ENCODE results near the gene MED15. TPM values are rescaled to one million over a fixed set of nuclear protein-coding genes. Genes with fewer than 3 reads are reported as not detected.

Gene MED15
- total RNA-seq, 1 experiment from 2014 or later: 94.7 TPM

DNA sequence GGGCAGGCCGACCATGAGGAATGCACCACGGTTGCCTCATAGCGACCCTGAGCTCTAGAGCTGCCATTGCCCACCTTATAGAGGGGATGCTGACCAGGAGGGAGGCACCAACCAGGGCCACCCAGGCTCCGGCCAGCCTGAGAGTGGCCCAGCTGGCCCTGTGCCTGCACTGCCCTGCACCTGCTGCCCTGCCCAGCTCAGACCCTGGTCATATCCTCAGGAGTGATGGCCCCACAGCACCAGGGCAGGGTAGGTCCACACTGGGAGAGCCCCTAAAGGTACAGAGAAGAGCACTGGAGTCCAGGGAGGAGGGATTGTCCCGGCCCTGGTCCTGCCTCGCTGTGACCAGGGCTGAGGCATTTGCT lies 127.8 kb downstream of the MED15 start:
- no peaks in the 10 kb centered on the region for H3K36me3 Mint-ChIP-seq (ENCODE audit: insufficient read depth, unreplicated experiment)
- no TSS peak for BruUV-seq (replicated peaks)
- POLR2A ChIA-PET: no interaction called here

DNA sequence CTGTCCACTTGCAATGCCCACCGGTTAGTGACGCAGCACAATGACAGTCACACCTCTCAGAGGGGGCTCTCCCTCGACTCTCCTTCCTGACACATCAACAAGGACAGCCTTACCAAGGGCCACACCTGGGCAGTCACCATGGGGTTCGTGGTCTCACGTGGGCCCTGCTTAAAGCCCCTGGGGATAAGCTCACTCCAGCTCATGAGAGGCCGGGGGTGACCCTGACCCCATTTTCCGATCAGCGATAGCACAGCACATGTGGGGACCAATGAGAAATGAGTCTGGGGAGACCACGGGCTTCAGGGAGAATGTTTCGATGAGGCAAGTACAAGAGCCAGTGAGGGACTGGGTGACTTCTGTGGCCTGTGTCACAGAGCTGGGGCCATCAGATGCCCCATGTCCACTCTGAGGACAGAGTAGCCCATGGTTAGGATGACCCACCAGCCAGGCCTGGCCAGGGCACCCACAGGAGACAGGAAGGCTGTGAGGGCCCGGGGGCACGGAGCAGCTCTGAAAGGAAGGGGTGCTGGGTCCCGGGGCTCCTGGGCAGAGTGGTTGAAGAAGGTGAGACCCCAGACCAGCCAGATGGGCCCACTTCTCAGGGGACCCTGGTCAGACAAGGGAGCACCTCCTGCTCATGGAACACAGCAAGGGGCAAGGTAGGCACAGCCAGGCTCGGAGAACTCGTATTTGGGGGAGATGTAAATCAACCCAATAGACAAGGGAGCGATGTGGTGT lies 128.8 kb downstream of the MED15 start:
- Histone ChIP-seq H3K4me3 (ENCODE audit: low read depth, low read length) (no peak overlapping the region), H3K36me3 (ENCODE audit: control insufficient read depth, insufficient read depth, low read length) (no peaks in the 10 kb centered on the region), H3K27me3 (replicated peaks; ENCODE audit: control insufficient read depth, insufficient read depth, low read length) (no peaks in the 10 kb centered on the region), H3K9me3 (no peaks in the 10 kb centered on the region), H3K4me1 (peaks cover 17% of the 10 kb centered on the region)
- Mint-ChIP-seq H3K27me3 (ENCODE audit: insufficient read depth, unreplicated experiment) (no peaks in the 10 kb centered on the region), H3K4me1 (ENCODE audit: low read depth, unreplicated experiment) (peaks cover 6% of the 10 kb centered on the region), H3K27ac (ENCODE audit: unreplicated experiment) (no peak overlapping the region), H3K9me3 (ENCODE audit: unreplicated experiment) (no peaks in the 10 kb centered on the region), H3K4me3 (ENCODE audit: unreplicated experiment) (no peak overlapping the region), H3K36me3 (ENCODE audit: insufficient read depth, unreplicated experiment) (no peaks in the 10 kb centered on the region)
- intact Hi-C loops (cut with micrococcal nuclease; ENCODE audit: unreplicated experiment): no loop called here
- no TSS peak for BruUV-seq (replicated peaks)
- POLR2A ChIA-PET: no interaction called here
- no peak for DNase-seq
- CTCF ChIA-PET: no interaction called here
- no peak for TF ChIP-seq CTCF (IDR thresholded peaks at IDR 0.05; ENCODE audit: insufficient read depth in 1 of 2, low read depth in 1 of 2, low read length in 1 of 2, severe bottlenecking in 1 of 2, unreplicated experiment in 1 of 2)

More for the DNA sequence above, 127.8 kb downstream of the MED15 start:
- H3K4me3 Mint-ChIP-seq (ENCODE audit: unreplicated experiment): no peak overlapping the region
- no peaks in the 10 kb centered on the region for H3K27me3 Mint-ChIP-seq (ENCODE audit: insufficient read depth, unreplicated experiment)
- H3K9me3 ChIP-seq: no peaks in the 10 kb centered on the region
- no peak for DNase-seq
- CTCF ChIA-PET: interaction anchor here (0.5 kb wide), 1 partner anchor 182 kb away, joined by 3 read pairs; no protein-coding TSS in a partner anchor
- H3K4me1 Mint-ChIP-seq (ENCODE audit: low read depth, unreplicated experiment): peaks cover 6% of the 10 kb centered on the region
- no peak overlapping the region for H3K4me3 ChIP-seq (ENCODE audit: low read depth, low read length)
- H3K9me3 Mint-ChIP-seq (ENCODE audit: unreplicated experiment): no peaks in the 10 kb centered on the region
- no peaks in the 10 kb centered on the region for H3K36me3 ChIP-seq (ENCODE audit: control insufficient read depth, insufficient read depth, low read length)
- H3K4me1 ChIP-seq: peaks cover 17% of the 10 kb centered on the region
- intact Hi-C loops (cut with micrococcal nuclease; ENCODE audit: unreplicated experiment): no loop called here
- H3K27ac Mint-ChIP-seq (ENCODE audit: unreplicated experiment): no peak overlapping the region
- no peaks in the 10 kb centered on the region for H3K27me3 ChIP-seq (replicated peaks; ENCODE audit: control insufficient read depth, insufficient read depth, low read length)
- TF ChIP-seq CTCF (IDR thresholded peaks at IDR 0.05; ENCODE audit: insufficient read depth in 1 of 2, low read depth in 1 of 2, low read length in 1 of 2, severe bottlenecking in 1 of 2, unreplicated experiment in 1 of 2): no peak

GRCh38 chr22:20636945-20637344 lies 129.5 kb downstream of the MED15 start:
- no peak for DNase-seq
- ChIA-PET POLR2A (no interaction called here), CTCF (no interaction called here)
- no peaks in the 10 kb centered on the region for H3K9me3 Mint-ChIP-seq (ENCODE audit: unreplicated experiment)
- Histone ChIP-seq H3K9me3 (no peaks in the 10 kb centered on the region), H3K4me1 (peaks cover 17% of the 10 kb centered on the region), H3K36me3 (ENCODE audit: control insufficient read depth, insufficient read depth, low read length) (no peaks in the 10 kb centered on the region), H3K27me3 (replicated peaks; ENCODE audit: control insufficient read depth, insufficient read depth, low read length) (no peaks in the 10 kb centered on the region), H3K4me3 (ENCODE audit: low read depth, low read length) (no peak overlapping the region)
- no peak for TF ChIP-seq CTCF (IDR thresholded peaks at IDR 0.05; ENCODE audit: insufficient read depth in 1 of 2, low read depth in 1 of 2, low read length in 1 of 2, severe bottlenecking in 1 of 2, unreplicated experiment in 1 of 2)
- no TSS peak for BruUV-seq (replicated peaks)
- no peaks in the 10 kb centered on the region for H3K27me3 Mint-ChIP-seq (ENCODE audit: insufficient read depth, unreplicated experiment)
- H3K4me3 Mint-ChIP-seq (ENCODE audit: unreplicated experiment): no peak overlapping the region
- H3K27ac Mint-ChIP-seq (ENCODE audit: unreplicated experiment): no peak overlapping the region
- intact Hi-C loops (cut with micrococcal nuclease; ENCODE audit: unreplicated experiment): no loop called here
- no peaks in the 10 kb centered on the region for H3K36me3 Mint-ChIP-seq (ENCODE audit: insufficient read depth, unreplicated experiment)
- peaks cover 6% of the 10 kb centered on the region for H3K4me1 Mint-ChIP-seq (ENCODE audit: low read depth, unreplicated experiment)

Other genes starting within 250 kb of the MED15 start
- 10.7 and 11.1 TPM in 2 replicates for gene RTN4R, start 239.3 kb upstream of the MED15 start, total RNA-seq (2022)
- gene DGCR6L, start 187.6 kb upstream of the MED15 start, total RNA-seq (2022): 30.9 and 37.4 TPM in 2 replicates
- 14.5 and 15.6 TPM in 2 replicates for gene ZNF74, start 113.5 kb upstream of the MED15 start, total RNA-seq (2022)
- 0.58 and 0.73 TPM in 2 replicates for gene SCARF2, start 69.8 kb upstream of the MED15 start, total RNA-seq (2022)
- 20.9 and 24.4 TPM in 2 replicates for gene KLHL22, start 11.8 kb upstream of the MED15 start, total RNA-seq (2022)

All from Caco-2 (cell line).